K562 (cell line): ENCODE data around the gene DGLUCY. TPM values are rescaled to one million over a fixed set of nuclear protein-coding genes. Genes with fewer than 3 reads are reported as not detected.

Experiments used
- ATAC-seq: fragments of 200-7000 bp; cut with Tn5 transposase; 3 replicates; pipeline ENCODE4 v1.9.1; 2020; ENCODE audit warnings: moderate library complexity
- BruUV-seq: library from RNA; stranded (reverse); fragments of 400-500 nt; replicated peaks from 2 replicates; lab custom pipeline; 2021; lab: Mats Ljungman, UMichigan
- CTCF ChIA-PET: fragments of 300-600 bp; formaldehyde crosslinking; extraction: SDS; loops from one replicate; lab custom pipeline; 2021; ENCODE audit warnings: low intra/inter-chr PET ratio; lab: Yijun Ruan, JAX
- POLR2A ChIA-PET: fragments of 300-600, 350-650 bp; sonication (Branson Sonifier 250); formaldehyde crosslinking; extraction: SDS; loops from one replicate; lab custom pipeline; 2021; ENCODE audit warnings: antibody characterized with exemption, inconsistent platforms; lab: Yijun Ruan, JAX
- DNase-seq, 4 experiments: peaks; one replicate each; pipeline versions ENCODE4 v3.0.0 to v3.0.0-alpha.2; 2011 to 2018; ENCODE audit warnings: low spot score in 3 of 4, mixed read lengths in 3 of 4; ENCODE audit errors: extremely low read depth in 1 of 4
- FAIRE-seq: peaks from 2 replicates; lab custom pipeline; 2011; peaks lifted over from hg19 to GRCh38; lab: Jason Lieb, UNC
- H2AFZ ChIP-seq: 2 replicates; pipeline ENCODE4 v1.6.0; 2011; ENCODE audit warnings: low read depth, low read length, control low read depth, inconsistent platforms
- H3K27ac ChIP-seq: fragments of 200-600 bp; 3 replicates; pipeline ENCODE4 v1.8.0; 2011; ENCODE audit warnings: low read depth, mild to moderate bottlenecking, control low read depth, inconsistent platforms, low read length, moderate library complexity, mixed read lengths; ENCODE audit errors: extremely low read depth
- H3K27me3 ChIP-seq, 2 experiments: fragments of 300-600 bp in 1 of 2; 2 replicates in 1 of 2; 3 replicates in 1 of 2; pipeline versions ENCODE4 v1.6.0 to v1.8.0; 2011; ENCODE audit warnings: inconsistent platforms in 2 of 2, low read length in 2 of 2, mild to moderate bottlenecking in 1 of 2, mixed read lengths in 1 of 2, moderate library complexity in 1 of 2; ENCODE audit not compliant: control insufficient read depth in 2 of 2, insufficient read depth in 2 of 2
- H3K36me3 ChIP-seq: fragments of 300-600 bp; 3 replicates; pipeline ENCODE4 v1.8.0; 2011; ENCODE audit warnings: mild to moderate bottlenecking, low read length, inconsistent platforms; ENCODE audit not compliant: control insufficient read depth, insufficient read depth
- H3K4me1 ChIP-seq, 2 experiments: fragments of 200-600 bp in 1 of 2; replicated peaks in 1 of 2; 2 replicates in 1 of 2; 3 replicates in 1 of 2; pipeline versions ENCODE4 v1.5.1 to v1.8.0; 2011; ENCODE audit warnings: inconsistent platforms in 2 of 2, low read length in 2 of 2, mild to moderate bottlenecking in 1 of 2, mixed read lengths in 1 of 2, moderate library complexity in 1 of 2; ENCODE audit not compliant: control insufficient read depth in 2 of 2, insufficient read depth in 2 of 2
- H3K4me2 ChIP-seq: 2 replicates; pipeline ENCODE4 v1.6.1; 2011; ENCODE audit warnings: low read length, control low read depth, inconsistent platforms, mixed read lengths; ENCODE audit not compliant: insufficient read depth
- H3K4me3 ChIP-seq: fragments of 200-600 bp; sonication (generic), shearing (Covaris generic); 2 replicates; pipeline ENCODE4 v1.5.1; 2016; ENCODE audit warnings: control low read depth, inconsistent platforms
- H3K79me2 ChIP-seq: fragments of 200-600 bp; 3 replicates; pipeline ENCODE4 v1.8.0; 2011; ENCODE audit warnings: low read length, inconsistent platforms; ENCODE audit not compliant: control insufficient read depth, insufficient read depth
- H3K9ac ChIP-seq, 2 experiments: 2 replicates each; pipeline versions ENCODE4 v1.6.0 to v1.6.1; 2011; ENCODE audit warnings: low read depth in 2 of 2, low read length in 2 of 2, control low read depth in 1 of 2, inconsistent platforms in 1 of 2, mild to moderate bottlenecking in 1 of 2, mixed read lengths in 1 of 2; ENCODE audit not compliant: insufficient read depth in 1 of 2
- H3K9me1 ChIP-seq: one replicate; pipeline ENCODE4 v1.6.0; 2011; ENCODE audit warnings: inconsistent platforms, mild to moderate bottlenecking, low read length, moderate library complexity; ENCODE audit not compliant: control insufficient read depth, insufficient read depth
- H3K9me3 ChIP-seq: replicated peaks from 2 replicates; pipeline ENCODE4 v1.5.1; 2011; ENCODE audit warnings: low read depth, low read length, inconsistent platforms; ENCODE audit not compliant: control insufficient read depth, insufficient read depth
- H4K20me1 ChIP-seq: replicated peaks from 2 replicates; pipeline ENCODE4 v1.6.1; 2011; ENCODE audit warnings: low read length, inconsistent platforms, mixed read lengths; ENCODE audit not compliant: control insufficient read depth, insufficient read depth
- ARHGAP35 ChIP-seq: fragments of 450-650 bp; IDR thresholded peaks from 2 replicates; pipeline ENCODE4 v1.6.1; 2018; ENCODE audit not compliant: partially characterized antibody
- EGR1 ChIP-seq: fragments of 450-650 bp; conservative IDR thresholded peaks from 2 replicates; pipeline ENCODE4 v1.6.1; 2017; ENCODE audit warnings: mild to moderate bottlenecking
- KAT2B ChIP-seq: IDR thresholded peaks from one replicate; pipeline ENCODE4 v1.6.1; 2012; ENCODE audit warnings: low read depth, mild to moderate bottlenecking, control low read depth, inconsistent platforms, low read length, moderate library complexity
- MEIS2 ChIP-seq: fragments of 450-650 bp; IDR thresholded peaks from 2 replicates; pipeline ENCODE4 v1.6.1; 2014; ENCODE audit warnings: mild to moderate bottlenecking; ENCODE audit not compliant: partially characterized antibody
- NR1H2 ChIP-seq: sonication (generic); formaldehyde crosslinking; IDR thresholded peaks from 2 replicates; pipeline ENCODE4 v1.4.0; 2020; ENCODE audit warnings: mild to moderate bottlenecking, missing genetic modification reagents
- PKNOX1 ChIP-seq: fragments of 450-650 bp; IDR thresholded peaks from 2 replicates; pipeline ENCODE4 v1.6.1; 2016
- POLR2B ChIP-seq: fragments of 450-650 bp; IDR thresholded peaks from 2 replicates; pipeline ENCODE4 v1.6.1; 2018; ENCODE audit warnings: low read depth; ENCODE audit not compliant: partially characterized antibody
- TAL1 ChIP-seq: fragments of 450-650 bp; IDR thresholded peaks from 2 replicates; pipeline ENCODE4 v1.6.1; 2016; ENCODE audit warnings: mild to moderate bottlenecking
- TBP ChIP-seq: optimal IDR thresholded peaks from 2 replicates; pipeline ENCODE3; 2011; ENCODE audit warnings: low read depth, low read length, improper control_type of control experiment
- TFE3 ChIP-seq: fragments of 450-650 bp; formaldehyde crosslinking; IDR thresholded peaks from 2 replicates; pipeline ENCODE4 v1.4.0; 2020; ENCODE audit warnings: mild to moderate bottlenecking, mixed read lengths
- ZBTB7A ChIP-seq: IDR thresholded peaks from 2 replicates; pipeline ENCODE4 v1.6.1; 2011; ENCODE audit warnings: low read depth, mild to moderate bottlenecking, low read length, moderate library complexity, borderline replicate concordance; ENCODE audit not compliant: control insufficient read depth
- ZHX1 ChIP-seq: fragments of 150-350 bp; conservative IDR thresholded peaks from 2 replicates; pipeline ENCODE4 v1.6.1; 2014; ENCODE audit warnings: low read length
- WGBS: fragments of 100-300 bp; shearing (Covaris generic); methylation state at CpG from one replicate; pipeline ENCODE4 v1.1.6; 2016; ENCODE audit warnings: low coverage, mixed read lengths; ENCODE audit not compliant: insufficient coverage; ENCODE audit errors: missing lambda C conversion rate; 5-methylcytosine and 5-hydroxymethylcytosine counted together
- in situ Hi-C: fragments of 300-500 bp; cut with MboI; formaldehyde crosslinking; loops from 4 replicates; pipeline ENCODE4 v1.15.0; 2018; ENCODE audit warnings: inconsistent platforms, mixed read lengths
- intact Hi-C: fragments of 100-400 bp; cut with micrococcal nuclease; formaldehyde crosslinking; loops from 2 replicates; pipeline ENCODE4 v1.14.2; 2022
- polyA plus RNA-seq, 8 experiments: library from polyadenylated mRNA; depleted of rRNA in 4 of 8; stranded (reverse) in 5 of 8; unstranded in 3 of 8; fragments of >200 nt; fragmentation: Nextera tagmentation in 2 of 8; fragmentation: Illumina TruSeq in 1 of 8; extraction: Ambion mirVana in 2 of 8; extraction: Trizol in 1 of 8; gene quantifications; 2 replicates each; pipeline versions ENCODE4 v1.2.1 to v1.2.3, GENCODE V29; 2011 to 2014; ENCODE audit warnings: inconsistent platforms in 1 of 8, missing spikeins in 1 of 8
- total RNA-seq, 7 experiments: library from RNA; depleted of rRNA in 6 of 7; stranded (reverse); fragments of >200 nt in 6 of 7; fragmentation: Illumina TruSeq in 2 of 7; extraction: Trizol in 2 of 7; gene quantifications; 2 replicates each; pipeline versions ENCODE4 v1.2.1 to v1.2.3, GENCODE V29; 2011 to 2021; ENCODE audit warnings: low replicate concordance in 1 of 7

The DGLUCY gene
- total and polyA plus RNA-seq, 9 of the 15 experiments (the other 6 are each of a cell fraction or from before 2014, with no cell fraction given) = 9.9 to 28.4 (median 21.0) TPM

- TF ChIP-seq TBP (no peak), KAT2B (no peak), ZBTB7A (no peak), NR1H2 (CRISPR knock-in tag) (no peak), POLR2B (no peak), TAL1 (no peak), MEIS2 (no peak), ARHGAP35 (no peak), PKNOX1 (no peak), EGR1 (no peak), TFE3 (CRISPR knock-in tag) (no peak), ZHX1 (no peak)
- TF ChIP-seq, all 486 proteins: peak for 0
- intact Hi-C loops = no loop called here
- POLR2A ChIA-PET = no interaction called here
- Histone ChIP-seq H3K4me3 (no peak overlapping the region), H3K9ac (no peak overlapping the region), H3K79me2 (no peaks in the 10 kb centered on the region), H3K27ac (no peak overlapping the region), H4K20me1 (no peaks in the 10 kb centered on the region), H3K9me1 (no peaks in the 10 kb centered on the region), H3K27me3 (no peaks in the 10 kb centered on the region), H3K4me1 (no peaks in the 10 kb centered on the region; a peak in 1 of 5 replicates), H3K4me2 (no peak overlapping the region), H3K36me3 (no peaks in the 10 kb centered on the region), H2AFZ (no peak overlapping the region), H3K9me3 (no peaks in the 10 kb centered on the region)
- no peak for ATAC-seq
- CTCF ChIA-PET = no interaction called here
- in situ Hi-C loops = no loop called here
- no TSS peak for BruUV-seq
- no peak for DNase-seq
- WGBS = 61% methylated on average over 2 of the region's 2 CpGs
- no peak for FAIRE-seq
Observed at GRCh38 chr14:91068642-91069041, 45.2 kb upstream of the DGLUCY start.
